Vagina (tissue), 2 donors: ENCODE measurements around the gene RFX7. TPM values are rescaled to one million over a fixed set of nuclear protein-coding genes. Genes with fewer than 3 reads are reported as not detected.

Experiments used
- DNase-seq, 2 donors: peaks; one replicate each; pipeline ENCODE4 v3.0.0-alpha.2; 2017; ENCODE audit errors: extremely low spot score in 2 of 2
- H3K27ac ChIP-seq: fragments of 200-600 bp; sonication (generic); one replicate; pipeline ENCODE4 v1.5.1; 2019
- H3K27me3 ChIP-seq: fragments of 200-600 bp; sonication (generic); one replicate; pipeline ENCODE4 v1.5.1; 2019
- H3K36me3 ChIP-seq, 2 donors: fragments of 200-600 bp; sonication (generic); one replicate each; pipeline ENCODE4 v1.5.1; 2017 to 2019
- H3K4me1 ChIP-seq: fragments of 200-600 bp; sonication (generic); one replicate; pipeline ENCODE4 v1.5.1; 2019
- H3K4me3 ChIP-seq, 2 donors: fragments of 200-600 bp; sonication (generic); 1 replicate in 1 of 2; 2 replicates in 1 of 2; pipeline ENCODE4 v1.5.1; 2016 to 2019
- H3K9me3 ChIP-seq: fragments of 200-600 bp; sonication (generic); one replicate; pipeline ENCODE4 v1.5.1; 2019
- CTCF ChIP-seq, 3 experiments: fragments of 450-650 bp in 2 of 3; fragments of 200-600 bp in 1 of 3; sonication (generic) in 1 of 3; IDR thresholded peaks; one replicate each; pipeline ENCODE4 v1.5.1; 2017 to 2019; ENCODE audit warnings: antibody characterized with exemption in 3 of 3, mild to moderate bottlenecking in 2 of 3, moderate library complexity in 2 of 3
- POLR2A ChIP-seq, 2 donors: fragments of 450-650 bp; IDR thresholded peaks; one replicate each; pipeline ENCODE4 v1.6.1; 2017; ENCODE audit warnings: antibody characterized with exemption in 2 of 2, mild to moderate bottlenecking in 2 of 2, moderate library complexity in 2 of 2
- POLR2AphosphoS5 ChIP-seq, 2 donors: sonication (generic); formaldehyde crosslinking; IDR thresholded peaks; one replicate each; pipeline ENCODE4 v1.9.0; 2017; ENCODE audit warnings: antibody characterized with exemption in 2 of 2, mild to moderate bottlenecking in 2 of 2, low read depth in 1 of 2; ENCODE audit not compliant: insufficient read depth in 1 of 2
- intact Hi-C: fragments of 100-400 bp; cut with DNase I; formaldehyde crosslinking; loops from one replicate; pipeline ENCODE4 v1.15.1; 2023
- total RNA-seq: library from RNA; depleted of rRNA; stranded (reverse); fragments of >200 nt; gene quantifications from one replicate; pipeline ENCODE4 v1.2.3, GENCODE V29; 2016

The RFX7 gene
- total RNA-seq, 1 donor from 2014 or later: 15.5 TPM

- Histone ChIP-seq H3K27me3 (no peaks in the 10 kb centered on the region), H3K4me3 (no peak overlapping the region), H3K4me1 (peaks cover 6% of the 10 kb centered on the region), H3K9me3 (peaks cover 6% of the 10 kb centered on the region), H3K27ac (no peak overlapping the region), H3K36me3 (peaks cover 0 to 11% of the 10 kb centered on the region in 2 donors)
- intact Hi-C loops: no loop called here
- no peak for DNase-seq
- TF ChIP-seq POLR2AphosphoS5 (IDR thresholded peaks at IDR 0.05; ENCODE audit: insufficient read depth in 1 of 2, low read depth in 1 of 2) (no peak), POLR2A (IDR thresholded peaks at IDR 0.05) (no peak), CTCF (IDR thresholded peaks at IDR 0.05) (no peak)
Measured at GRCh38 chr15:56228352-56228751, 15.3 kb downstream of the RFX7 start.

GRCh38 chr15:56227780-56228179 lies 15.9 kb downstream of the RFX7 start:
- Histone ChIP-seq H3K27me3 (no peaks in the 10 kb centered on the region), H3K9me3 (peaks cover 6% of the 10 kb centered on the region), H3K4me3 (no peak overlapping the region), H3K4me1 (peaks cover 6% of the 10 kb centered on the region), H3K36me3 (peaks cover 0 to 11% of the 10 kb centered on the region in 2 donors), H3K27ac (no peak overlapping the region)
- TF ChIP-seq POLR2A (IDR thresholded peaks at IDR 0.05) (no peak), POLR2AphosphoS5 (IDR thresholded peaks at IDR 0.05; ENCODE audit: insufficient read depth in 1 of 2, low read depth in 1 of 2) (no peak), CTCF (IDR thresholded peaks at IDR 0.05) (no peak)
- DNase-seq: no peak
- intact Hi-C loops: no loop called here

- Histone ChIP-seq H3K27ac (no peak overlapping the region), H3K36me3 (peaks cover 0 to 11% of the 10 kb centered on the region in 2 donors), H3K4me3 (no peak overlapping the region), H3K27me3 (no peaks in the 10 kb centered on the region), H3K4me1 (peaks cover 6% of the 10 kb centered on the region), H3K9me3 (peaks cover 5% of the 10 kb centered on the region)
- DNase-seq: no peak
- TF ChIP-seq POLR2AphosphoS5 (IDR thresholded peaks at IDR 0.05; ENCODE audit: insufficient read depth in 1 of 2, low read depth in 1 of 2) (no peak), CTCF (IDR thresholded peaks at IDR 0.05) (no peak), POLR2A (IDR thresholded peaks at IDR 0.05) (no peak)
- intact Hi-C loops: no loop called here
Measured at GRCh38 chr15:56227306-56227705, 16.4 kb downstream of the RFX7 start.

- no peak overlapping the region for H3K4me3 ChIP-seq
- peaks cover 6% of the 10 kb centered on the region for H3K4me1 ChIP-seq
- H3K36me3 ChIP-seq: peaks cover 0 to 5% of the 10 kb centered on the region in 2 donors
- TF ChIP-seq POLR2A (IDR thresholded peaks at IDR 0.05) (no peak), CTCF (IDR thresholded peaks at IDR 0.05) (no peak), POLR2AphosphoS5 (IDR thresholded peaks at IDR 0.05; ENCODE audit: insufficient read depth in 1 of 2, low read depth in 1 of 2) (no peak)
- DNase-seq: no peak
- no peaks in the 10 kb centered on the region for H3K27me3 ChIP-seq
- intact Hi-C loops: no loop called here
- H3K9me3 ChIP-seq: no peaks in the 10 kb centered on the region
- no peak overlapping the region for H3K27ac ChIP-seq
Measured at GRCh38 chr15:56225520-56225919, 18.2 kb downstream of the RFX7 start.

GRCh38 chr15:56222302-56222701 lies 21.4 kb downstream of the RFX7 start:
- Histone ChIP-seq H3K4me3 (no peak overlapping the region), H3K9me3 (no peaks in the 10 kb centered on the region), H3K27me3 (no peaks in the 10 kb centered on the region), H3K27ac (no peak overlapping the region), H3K36me3 (no peaks in the 10 kb centered on the region), H3K4me1 (peaks cover 6% of the 10 kb centered on the region)
- DNase-seq: no peak
- intact Hi-C loops: no loop called here
- no peak for TF ChIP-seq POLR2A (IDR thresholded peaks at IDR 0.05)
- no peak for TF ChIP-seq POLR2AphosphoS5 (IDR thresholded peaks at IDR 0.05; ENCODE audit: insufficient read depth in 1 of 2, low read depth in 1 of 2)
- TF ChIP-seq CTCF (IDR thresholded peaks at IDR 0.05): no peak
